Hippocampal formation (tissue), 2 donors: Measurements from ENCODE around the gene WDR77.

Source experiments
- DNase-seq, 2 donors: peaks; one replicate each; lab custom pipeline; 2025; lab: John Stamatoyannopoulos, UW

The WDR77 gene

DNA sequence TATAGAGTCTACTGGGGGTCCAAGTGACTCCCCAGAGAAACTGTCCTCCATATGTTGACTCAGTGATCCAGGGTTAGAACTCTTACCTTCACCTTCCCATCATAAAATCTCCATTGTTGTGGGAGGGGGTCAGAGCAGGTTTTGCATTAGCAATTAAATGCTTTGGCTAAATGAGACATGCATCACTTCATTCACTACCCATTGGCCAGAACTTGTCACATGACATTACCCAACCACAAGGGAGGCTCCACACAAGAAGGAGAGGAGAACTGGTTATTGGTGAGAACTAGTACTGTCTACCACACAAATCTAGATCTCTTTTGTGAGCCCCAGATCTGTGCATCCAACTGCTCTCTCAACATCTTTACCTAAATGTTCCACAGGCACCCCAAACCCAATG, 20.5 kb upstream of the WDR77 start:
- no peak for DNase-seq

DNA sequence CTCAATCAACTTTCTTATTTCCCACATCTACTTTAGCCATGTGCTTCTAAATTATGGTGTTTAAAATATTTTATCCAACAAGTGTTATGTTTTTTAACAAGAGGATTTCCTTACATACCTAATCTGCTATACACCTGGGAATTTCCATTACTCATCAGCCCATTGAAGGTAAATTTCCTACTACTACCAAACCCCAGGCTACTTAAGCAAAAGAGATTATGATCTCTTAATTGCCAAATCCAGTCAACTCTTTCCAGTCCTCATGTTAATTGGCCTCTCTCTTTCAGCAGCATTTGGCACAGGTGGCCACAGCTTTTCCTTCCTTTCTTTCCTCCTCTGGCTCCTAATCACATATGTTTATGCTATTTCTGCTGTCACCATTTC, 19.7 kb upstream of the WDR77 start:
- DNase-seq: no peak

DNA sequence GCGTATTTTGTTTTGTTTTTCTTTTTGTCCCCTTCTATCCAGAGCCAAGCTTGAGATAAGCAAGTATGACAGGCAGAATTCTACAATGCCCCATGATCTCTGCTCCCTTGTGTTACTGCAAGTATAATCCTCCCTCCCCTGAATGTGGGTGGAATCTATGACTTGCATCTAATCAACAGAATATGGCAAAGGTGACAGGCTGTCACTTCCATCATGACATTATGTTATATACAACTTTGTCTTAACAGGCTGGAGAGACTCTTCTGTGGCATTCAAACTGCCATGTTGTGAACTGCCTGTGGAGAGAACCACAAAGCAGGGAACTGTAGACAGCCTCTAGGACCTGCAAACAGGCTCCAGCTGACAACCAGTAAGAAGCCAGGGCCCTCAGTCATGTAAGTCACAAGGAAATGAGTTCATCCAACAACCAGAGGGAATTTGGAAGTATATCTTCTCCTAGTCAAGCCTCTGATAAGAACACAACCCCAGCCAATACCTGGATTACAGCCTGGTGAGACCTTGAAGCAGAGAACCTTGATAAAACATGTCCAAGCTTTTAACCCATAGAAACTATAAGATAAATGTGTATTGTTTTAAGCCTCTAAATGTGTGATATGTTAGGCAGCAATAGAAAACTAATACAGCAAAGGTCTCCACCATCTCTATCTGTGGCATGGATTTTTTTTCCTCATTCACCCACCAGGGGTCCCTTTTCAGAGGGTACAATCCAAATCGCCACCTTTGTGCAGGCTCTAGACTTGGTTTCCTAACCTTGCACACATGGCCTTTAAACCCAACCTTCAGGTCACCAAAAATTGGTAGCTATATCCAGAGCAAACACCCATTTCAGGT, 19.0 kb upstream of the WDR77 start:
- DNase-seq: no peak

DNA sequence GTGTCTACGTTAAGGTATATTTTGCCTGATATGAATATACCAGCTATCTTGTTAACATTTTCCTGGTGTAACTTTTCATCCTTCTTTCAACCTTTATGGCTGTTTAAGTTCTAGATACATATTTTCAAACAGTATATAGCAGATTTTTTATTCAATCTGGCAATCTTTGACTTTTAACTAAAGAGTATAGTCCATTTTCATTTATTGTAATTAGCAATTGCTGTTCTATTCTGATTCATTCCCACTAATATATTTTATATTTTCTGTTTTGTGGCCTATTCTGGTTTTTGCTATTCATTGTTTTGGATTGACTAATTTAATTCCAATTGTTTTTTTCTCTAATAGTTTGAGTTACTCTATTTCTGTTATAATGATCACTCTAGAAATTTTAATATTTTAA, 17.4 kb upstream of the WDR77 start:
- no peak for DNase-seq

DNA sequence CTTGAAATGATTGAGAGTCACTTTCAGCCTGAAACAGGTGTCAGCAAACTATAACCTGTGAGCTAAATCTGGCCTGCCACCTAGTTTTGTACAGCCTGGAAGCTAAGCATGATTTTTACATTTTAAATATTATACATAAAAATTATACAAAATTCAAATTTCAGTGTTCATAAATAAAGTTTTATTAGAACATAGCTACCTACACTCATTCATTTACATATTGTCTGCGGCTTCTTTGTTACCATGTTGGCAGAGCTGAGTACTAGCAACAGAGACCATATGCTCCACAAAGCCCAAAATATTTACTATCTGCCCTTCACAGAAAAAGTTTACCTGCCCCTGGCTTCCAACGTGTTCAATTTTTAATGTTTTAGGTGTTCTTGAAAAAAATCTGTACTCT, 16.7 kb upstream of the WDR77 start:
- DNase-seq: no peak

DNA sequence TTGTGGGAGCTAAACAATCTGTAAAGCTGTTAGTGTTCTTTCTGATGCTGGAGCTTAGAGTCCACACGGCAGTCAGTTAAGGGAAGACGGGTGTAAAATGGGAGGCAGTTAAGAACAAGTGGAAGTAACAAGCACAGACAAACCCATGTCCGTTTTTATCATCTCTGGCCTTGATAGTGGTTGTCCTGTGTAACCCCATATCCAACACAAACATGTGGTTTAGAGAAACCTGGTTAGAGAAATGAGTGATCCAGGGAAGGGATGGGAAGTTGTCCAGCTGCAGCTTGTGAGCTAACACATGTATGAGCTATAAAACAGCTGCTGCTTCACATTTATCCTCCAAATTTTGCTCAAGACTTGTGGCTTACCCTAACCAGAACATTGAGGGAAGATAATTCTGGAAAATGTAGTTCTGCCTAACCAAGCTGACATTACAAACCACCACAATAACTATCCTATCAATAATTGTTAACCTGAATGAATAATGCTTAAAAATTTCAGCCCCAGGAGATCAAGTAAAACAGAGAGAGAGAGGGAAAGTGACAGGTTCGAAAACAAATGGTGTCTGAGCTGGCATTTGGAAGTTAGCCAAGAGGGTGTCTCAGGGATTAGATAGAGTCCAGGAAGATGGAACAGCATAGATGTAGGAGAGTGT, 14.1 kb upstream of the WDR77 start:
- no peak for DNase-seq

DNA sequence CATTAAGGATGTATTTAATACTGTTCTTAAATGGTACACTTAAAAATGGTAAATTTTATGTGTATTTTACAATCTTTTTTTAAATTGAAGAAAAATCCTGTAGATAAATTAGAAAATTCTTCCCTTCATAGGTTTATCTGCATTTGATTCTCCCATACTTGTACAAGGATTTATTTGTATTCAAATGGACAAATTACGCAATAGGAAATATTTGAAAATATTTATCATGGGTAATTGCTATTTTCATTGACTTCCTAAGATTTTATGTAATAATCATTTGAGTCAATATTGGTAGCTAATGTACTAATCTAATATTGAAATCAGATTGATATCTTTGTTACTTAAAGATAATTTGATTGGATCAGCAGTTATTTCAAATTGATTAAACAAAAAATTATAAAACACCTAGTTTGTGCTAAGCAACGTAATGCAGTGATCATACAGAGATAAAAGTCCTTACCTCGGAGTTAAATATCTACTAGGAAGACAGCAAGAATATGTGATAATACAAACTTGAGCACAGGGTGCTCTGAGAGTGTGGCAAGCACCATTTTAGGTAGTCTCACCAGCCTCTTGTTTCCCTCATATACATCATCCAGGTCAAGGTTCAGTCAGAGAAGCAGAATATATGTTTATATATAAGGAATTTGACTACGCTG, 13.4 kb upstream of the WDR77 start:
- DNase-seq: no peak

DNA sequence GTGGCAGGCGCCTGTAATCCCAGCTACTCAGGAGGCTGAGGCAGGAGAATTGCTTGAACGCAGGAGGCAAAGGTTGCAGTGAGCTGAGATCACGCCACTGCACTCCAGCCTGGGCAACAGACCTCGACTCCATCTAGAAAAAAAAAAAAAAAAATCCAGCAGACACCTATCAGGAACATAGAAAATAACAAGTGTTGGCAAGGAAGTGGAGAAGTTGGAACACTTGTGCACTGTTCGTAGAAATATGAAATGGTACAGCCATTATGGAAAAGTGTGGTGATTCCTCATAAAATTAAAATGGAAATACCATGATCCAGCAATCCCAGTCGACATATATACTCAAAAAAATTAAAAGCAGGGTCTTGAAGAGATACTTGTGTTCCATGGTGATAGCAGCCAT, 12.7 kb upstream of the WDR77 start:
- no peak for DNase-seq

DNA sequence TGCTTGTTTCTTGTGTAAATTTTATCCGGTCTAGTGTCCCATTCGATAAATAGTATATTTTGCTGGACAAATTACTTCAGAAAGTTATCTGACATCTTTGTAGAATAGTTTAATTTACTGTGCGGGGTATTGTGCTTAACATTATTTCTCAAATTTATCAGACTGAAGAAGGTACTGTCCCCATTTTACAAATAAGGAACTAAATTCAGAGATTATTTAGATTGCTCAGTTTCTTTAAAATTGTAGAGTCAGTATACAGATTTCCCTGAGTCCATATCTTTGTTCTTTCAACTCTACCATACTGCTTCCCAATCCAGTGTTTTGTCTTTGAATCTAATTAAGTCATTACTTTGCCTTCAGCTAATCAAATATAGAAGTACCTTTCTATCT, 6.6 kb upstream of the WDR77 start:
- no peak for DNase-seq

DNA sequence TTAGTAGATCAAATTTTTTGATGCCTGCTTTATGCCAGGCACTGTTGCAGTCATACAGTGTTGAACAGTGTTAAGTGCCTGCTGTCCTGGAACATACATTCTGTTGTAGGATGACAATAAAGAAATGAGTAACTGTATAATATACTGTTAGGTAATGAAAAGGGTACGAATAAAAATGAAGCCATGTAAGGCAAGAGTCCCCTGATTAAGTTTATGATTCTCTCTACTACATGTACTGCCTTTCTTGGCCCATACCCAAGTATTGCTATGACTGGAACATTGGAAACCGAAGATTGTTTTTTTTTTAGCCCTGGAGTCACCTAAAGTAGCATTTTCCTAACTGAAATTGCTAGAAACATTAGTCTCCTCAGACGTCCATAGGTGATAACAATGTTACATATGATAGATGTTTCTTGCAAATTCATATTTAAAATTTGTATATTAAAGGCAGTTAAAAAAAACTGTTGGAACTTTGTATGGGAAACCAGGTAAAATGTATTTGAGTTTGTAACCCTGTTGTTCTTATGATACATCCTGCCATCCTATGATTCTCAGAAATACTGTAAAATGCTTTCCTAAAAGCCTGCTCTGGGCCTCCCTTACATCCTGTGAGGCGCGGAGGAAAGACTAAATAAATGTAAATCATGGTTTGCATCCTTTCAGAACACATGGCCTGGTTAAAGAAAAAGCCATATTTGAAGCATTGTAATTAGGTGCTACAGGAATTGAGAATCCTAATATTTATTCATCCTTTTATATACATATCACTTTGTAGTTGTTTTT, 6.0 kb upstream of the WDR77 start:
- DNase-seq: no peak

DNA sequence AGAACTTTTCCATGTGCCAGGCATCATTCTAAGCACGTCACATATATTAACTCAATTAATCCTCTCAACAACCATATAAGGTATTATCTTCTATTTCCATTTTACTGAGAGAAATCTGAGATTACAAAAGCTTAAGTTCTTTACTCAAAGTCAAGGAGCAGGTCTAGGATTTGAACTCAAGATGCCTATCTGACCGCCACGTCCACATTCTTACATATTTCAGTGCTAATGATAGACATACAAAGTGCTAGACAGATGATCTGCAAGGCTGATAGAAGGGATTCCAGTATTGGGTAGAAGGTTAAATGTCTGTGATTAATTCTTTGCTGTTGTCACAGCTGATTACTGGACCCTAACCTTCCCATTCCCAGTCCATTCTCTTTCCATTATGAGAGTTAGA, 4.7 kb upstream of the WDR77 start:
- no peak for DNase-seq

DNA sequence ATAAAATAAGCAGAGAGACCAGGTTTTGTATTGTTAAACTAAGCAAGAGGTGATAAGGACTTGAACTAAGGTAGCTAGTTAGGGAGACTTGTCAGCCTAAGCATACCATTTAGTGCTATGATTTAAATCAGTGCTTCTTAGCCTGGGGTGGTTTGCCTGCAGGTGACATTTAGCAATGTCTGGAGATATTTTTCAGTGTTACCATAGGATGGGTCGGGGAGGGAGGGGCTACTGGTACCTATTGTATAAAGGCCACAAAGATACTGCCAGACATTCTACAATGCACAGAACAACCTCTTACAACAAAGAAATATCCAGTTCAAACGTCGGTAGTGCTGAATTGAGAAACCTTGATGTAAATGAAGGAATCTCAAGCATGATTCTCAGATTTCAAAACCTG, 3.5 kb upstream of the WDR77 start:
- no peak for DNase-seq

DNA sequence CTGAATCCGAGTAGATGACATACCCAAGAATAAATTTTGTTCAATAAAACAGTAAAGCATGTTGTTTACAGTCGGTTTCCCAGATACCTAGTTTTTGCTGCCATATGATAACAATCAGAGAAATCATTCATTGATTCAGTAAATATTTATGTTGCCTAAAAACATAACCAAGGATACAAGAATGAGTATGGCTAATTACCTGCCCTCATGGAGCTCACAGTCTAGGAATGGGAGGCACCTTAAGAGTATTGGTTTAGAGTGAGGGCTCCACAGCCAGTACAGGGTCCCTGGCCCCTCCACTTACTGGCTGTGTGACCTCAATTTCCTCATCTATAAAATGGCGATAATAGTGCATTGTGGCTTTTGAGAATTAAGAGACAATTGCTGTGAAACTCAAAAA, 1.1 kb upstream of the WDR77 start:
- DNase-seq: no peak

DNA sequence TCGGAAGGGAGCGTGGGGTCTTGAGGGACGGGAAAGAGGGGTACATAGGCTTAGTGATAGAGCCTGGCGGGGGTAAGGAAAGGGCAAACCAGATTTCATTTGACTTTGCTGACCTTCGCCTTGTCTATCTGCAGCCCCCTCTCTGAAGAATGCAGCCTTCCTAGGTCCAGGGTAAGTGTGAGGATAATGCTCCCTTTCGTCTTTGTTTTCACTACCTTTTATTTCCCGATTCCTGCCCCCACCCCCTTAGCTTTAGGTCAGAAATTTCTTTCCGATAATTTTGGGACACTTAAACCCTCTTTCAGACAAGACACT, 604 bp upstream of the WDR77 start:
- DNase-seq: no peak

DNA sequence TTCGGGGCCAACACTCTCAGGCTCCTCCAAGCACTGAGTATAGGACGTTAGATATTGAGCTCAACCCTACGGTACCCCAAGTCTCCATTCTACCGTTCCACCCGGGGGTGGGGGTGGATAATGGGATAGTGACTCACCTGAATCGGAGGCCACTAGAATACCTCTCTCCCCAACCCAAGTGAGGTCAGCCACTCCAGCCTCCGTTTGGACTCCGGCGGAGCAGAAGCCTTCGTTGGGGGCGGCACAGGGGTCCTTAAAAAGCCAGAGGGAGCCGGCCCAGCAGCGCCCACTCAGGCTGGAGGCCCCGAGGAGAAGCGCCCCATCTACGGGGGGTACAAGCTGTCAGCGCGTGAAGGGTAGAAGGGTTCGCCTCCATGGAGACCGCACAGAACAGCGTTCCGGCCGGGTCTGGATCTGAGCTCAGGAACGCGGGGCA, 556 bp downstream of the WDR77 start:
- DNase-seq: no peak

DNA sequence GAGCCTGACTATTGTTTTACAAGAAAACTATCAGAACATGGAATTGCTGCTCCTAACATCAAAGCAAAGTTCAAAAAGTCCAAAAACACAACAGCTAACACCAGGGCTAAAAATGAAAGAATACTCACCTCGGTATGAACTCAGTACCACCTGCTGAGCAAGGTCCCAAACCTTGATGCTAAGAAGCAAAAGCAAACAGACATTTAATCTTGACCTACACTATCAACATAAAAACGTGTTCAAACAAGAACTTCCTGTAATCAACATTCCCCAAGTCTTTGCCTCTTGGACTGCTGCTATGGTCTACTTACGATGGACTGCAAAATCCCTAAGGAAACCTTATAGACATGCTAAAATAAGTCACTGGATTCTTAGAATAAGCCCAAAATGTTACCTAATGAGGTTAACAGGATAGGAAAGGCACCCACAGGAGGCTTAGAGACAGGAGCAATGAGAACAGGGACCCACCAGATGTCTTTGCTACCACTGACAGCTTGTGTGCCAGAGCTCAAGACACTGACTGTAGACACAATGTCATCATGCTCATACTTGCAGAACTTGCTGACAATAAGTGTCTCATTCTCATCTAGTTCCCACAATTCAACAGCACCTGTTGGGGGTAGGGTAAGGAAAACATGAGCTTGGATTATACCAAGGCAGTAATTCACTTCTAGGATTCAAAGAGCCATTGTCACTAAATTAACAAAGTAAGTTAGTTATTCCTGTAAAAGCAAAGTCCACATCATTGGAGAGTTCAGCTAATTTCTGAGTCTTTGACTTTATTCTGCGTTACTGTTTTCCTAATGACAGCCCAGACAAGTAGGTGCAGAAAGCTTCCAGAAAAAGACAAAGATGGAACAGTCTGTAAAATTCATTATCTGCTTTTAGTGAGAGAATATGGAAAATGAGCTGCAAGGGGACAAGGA, 1.8 kb downstream of the WDR77 start:
- DNase-seq: no peak

DNA sequence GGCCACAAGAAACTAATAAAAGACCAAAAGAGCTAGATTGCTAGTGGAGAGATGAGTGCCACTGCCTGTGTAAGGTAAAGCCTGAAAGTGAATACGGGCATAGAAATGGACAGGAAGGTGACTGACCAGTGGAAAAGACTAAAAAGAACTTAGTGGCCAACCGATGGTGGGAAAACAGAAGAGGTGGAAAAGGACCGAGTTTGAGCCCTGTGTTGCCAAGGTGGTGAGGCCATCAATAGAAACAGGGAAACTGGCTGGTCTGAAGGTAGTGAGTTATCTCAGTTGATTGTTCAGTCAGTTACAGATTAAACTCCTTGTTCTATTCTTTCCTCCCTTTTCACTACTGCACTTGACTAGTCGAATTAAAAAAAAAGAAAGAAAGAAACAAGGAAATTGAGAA, 2.5 kb downstream of the WDR77 start:
- DNase-seq: no peak

DNA sequence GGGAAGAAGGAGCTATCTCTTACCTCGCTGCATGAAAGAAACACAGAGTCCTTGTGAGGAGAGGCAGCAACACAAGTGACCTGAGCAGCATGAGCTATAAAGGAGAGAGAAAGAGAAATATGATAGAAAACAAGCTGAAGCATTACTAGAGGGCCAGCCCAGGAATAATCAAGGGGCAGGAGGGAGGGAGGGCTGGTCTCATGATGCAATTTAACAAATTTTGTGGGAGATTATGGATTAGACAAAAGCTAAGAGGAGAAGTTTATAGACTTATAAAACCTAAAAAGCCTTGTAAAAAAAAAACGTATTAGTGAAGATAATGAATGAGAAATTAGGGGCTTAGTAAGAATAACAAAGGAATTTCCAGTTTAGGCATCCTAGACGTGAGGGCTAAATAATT, 5.0 kb downstream of the WDR77 start:
- no peak for DNase-seq

DNA sequence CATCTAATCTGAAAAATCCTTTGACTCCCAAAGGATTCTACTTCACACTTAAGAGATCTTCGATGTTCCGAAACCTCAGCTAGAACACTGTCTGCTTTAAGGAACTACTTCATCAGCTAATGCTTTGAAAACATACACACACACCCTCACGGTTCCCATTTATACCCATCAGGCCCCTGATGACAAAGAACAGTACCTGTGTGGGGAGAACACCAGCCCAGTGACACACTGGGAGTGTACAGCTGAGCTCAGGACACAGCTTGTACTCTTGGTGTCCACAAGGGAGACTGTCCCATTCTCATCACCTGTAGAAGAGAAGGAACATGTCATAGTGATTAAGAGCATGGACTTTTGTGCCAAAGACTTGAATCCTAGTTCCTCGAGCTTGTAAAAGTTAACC, 6.6 kb downstream of the WDR77 start:
- no peak for DNase-seq

DNA sequence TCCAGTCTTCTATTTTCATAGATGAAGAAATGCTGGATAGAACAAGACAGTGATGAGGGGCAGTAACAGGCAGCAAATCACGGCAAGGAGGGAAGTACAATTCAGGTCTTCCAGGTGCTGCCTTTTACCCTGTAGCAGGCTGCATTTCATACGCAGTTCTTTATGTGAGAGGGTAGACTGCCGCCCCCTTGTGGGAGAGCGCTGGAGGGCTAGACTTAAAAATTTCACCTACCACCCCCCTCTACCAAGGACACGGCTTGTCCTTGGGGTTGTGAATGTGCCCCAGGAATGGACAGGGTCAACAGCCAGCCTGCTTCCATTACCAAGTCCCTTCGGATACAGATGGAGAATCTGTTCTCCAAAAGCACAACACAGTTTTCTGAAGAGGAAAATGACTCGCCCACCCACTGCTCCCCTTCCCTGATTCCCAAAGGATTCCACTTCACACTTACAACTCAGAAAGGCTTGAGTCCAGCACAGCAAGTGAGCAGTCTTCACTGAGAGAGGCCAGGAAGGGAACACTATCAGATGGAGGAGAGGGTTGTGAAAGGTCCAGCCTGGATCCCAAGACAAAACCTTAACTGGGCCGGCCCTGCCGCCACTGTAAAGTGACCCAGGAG, 7.4 kb downstream of the WDR77 start:
- DNase-seq: no peak
